GM10847 (cell line): ENCODE data around the gene PRKD3.

ENCODE experiments used
- POLR2A ChIP-seq: IDR thresholded peaks from 2 replicates; pipeline ENCODE4 v1.6.1; 2011; ENCODE audit not compliant: insufficient read length; ENCODE audit errors: extremely low read depth

PRKD3 gene

GRCh38 chr2:37350034-37350433 is 25.4 kb upstream of the PRKD3 start:
- no peak for TF ChIP-seq POLR2A

DNA sequence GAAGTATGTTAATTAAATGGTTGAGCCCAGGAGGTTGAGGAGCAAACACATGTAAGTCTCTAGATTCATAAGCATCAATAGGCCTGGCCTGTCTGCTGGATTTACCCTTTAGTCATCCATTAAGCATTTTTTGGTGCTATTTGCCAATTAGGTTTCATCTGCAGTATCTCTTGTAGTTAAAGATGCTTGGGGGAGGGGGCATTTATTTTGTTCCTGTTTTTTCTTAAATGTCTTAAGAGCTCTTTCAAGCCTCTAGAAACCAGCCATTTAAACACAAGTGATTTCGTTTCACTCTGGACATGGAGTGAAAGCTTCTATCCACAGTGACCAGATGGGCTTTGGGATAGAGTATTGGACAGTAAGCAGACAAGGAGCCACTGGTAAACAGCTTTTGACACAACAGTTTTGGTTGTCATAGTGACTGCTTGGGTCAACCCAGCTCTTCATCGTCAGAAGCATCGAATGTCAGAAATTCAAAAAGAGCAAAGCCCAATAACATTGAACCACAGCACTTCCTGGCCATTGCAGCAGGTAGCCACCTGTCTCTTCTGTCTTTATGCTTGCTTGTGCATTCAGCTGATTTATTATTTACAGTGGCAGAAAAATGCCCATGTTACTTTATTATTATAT is 24.7 kb upstream of the PRKD3 start:
- TF ChIP-seq POLR2A: no peak

GRCh38 chr2:37348155-37348554 is 23.5 kb upstream of the PRKD3 start:
- TF ChIP-seq POLR2A: no peak

- no peak for TF ChIP-seq POLR2A
These were observed 20.1 kb upstream of the PRKD3 start, which contains the start of gene QPCT for GRCh38 chr2:37344453-37345361. Gene QPCT (plus strand): TSS chr2:37344630. CDS start chr2:37344732, 102 bp downstream.

- no peak for TF ChIP-seq POLR2A
These were observed 19.2 kb upstream of the PRKD3 start for GRCh38 chr2:37343537-37344434.

DNA sequence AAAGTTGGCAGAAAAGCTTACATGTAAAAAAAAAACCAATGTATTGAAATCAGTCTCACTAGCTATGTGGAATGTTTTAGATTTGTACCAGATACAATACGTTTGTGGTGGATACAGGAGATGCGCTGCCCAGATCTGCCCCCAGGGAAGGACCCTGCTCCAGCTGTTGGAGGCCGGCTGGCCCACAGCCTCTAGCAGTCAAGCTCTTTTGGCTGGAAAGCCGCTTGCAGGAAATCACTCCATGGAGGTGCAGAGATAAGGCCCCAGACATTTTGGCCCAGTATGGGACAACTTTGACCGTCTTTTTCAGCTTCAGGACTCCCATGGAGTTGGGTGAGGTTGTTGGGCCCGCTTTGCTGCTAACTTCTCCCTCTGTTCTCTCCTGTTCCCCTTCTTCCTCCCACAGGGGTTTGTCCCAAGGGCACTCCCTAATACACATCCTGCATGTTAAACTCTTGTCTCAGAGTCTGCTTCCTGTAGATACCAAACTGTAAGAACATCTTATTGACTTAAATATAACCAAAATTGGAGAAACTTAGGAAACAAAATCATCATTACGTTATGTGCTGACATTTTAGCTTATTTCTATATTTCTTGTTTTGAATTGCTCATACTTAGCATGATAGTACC is 18.1 kb upstream of the PRKD3 start:
- no peak for TF ChIP-seq POLR2A

GRCh38 chr2:37340637-37341036 is 16.0 kb upstream of the PRKD3 start:
- TF ChIP-seq POLR2A: no peak

- no peak for TF ChIP-seq POLR2A
These were observed 14.3 kb upstream of the PRKD3 start for GRCh38 chr2:37338933-37339332.

GRCh38 chr2:37337620-37338280 is 13.1 kb upstream of the PRKD3 start:
- TF ChIP-seq POLR2A: no peak

GRCh38 chr2:37335604-37336003 is 11.0 kb upstream of the PRKD3 start:
- TF ChIP-seq POLR2A: no peak

DNA sequence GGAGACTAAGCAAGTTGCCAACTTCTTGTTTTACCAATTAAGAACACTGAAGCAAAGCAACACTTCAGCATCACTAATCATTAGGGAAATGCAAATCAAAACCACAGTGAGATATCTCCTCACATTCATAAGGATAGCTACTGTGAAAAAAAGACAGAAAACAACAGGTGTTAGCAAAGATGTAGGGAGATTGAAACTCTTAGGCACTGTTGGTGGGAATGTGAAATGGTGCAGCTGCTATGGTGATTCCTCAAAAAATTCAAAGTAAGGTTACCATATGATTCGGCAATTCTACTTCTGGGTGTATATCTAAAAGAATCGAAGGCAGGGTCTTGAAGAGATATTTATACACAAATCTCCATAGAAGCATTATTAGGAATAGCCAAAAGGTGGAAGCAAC is 8.6 kb upstream of the PRKD3 start:
- TF ChIP-seq POLR2A: no peak

GRCh38 chr2:37332560-37332959 is 7.9 kb upstream of the PRKD3 start:
- TF ChIP-seq POLR2A: no peak

DNA sequence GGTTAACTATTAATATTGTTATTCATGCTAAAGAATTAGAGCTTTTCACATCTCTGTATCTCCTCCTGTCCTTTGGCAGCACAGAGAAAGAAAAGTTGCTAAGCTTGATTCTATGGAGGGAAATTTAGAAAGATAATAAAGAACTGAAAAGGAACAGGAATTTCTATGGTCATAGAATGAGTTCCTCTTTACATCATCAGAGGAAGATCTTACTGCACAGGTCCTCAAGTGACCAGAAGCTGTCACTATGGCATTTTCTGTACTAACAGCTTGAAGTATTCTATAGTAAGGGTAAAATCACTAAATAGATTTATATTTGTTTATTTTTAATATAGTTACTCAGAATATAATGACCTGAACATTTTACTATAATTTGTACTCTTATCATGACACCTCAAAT is 6.0 kb upstream of the PRKD3 start:
- TF ChIP-seq POLR2A: no peak

- no peak for TF ChIP-seq POLR2A
These were observed 2.4 kb upstream of the PRKD3 start for GRCh38 chr2:37326866-37327634.
